Activated gamma-delta T cell treated with anti-CD3 and anti-CD28 coated beads, Interleukin-2, amount 50 U/mL, for 16 hours (primary cell): ENCODE results near the gene COX10.
"Not testable (repeated sequence)": the region's sequence is repeated elsewhere in the genome, so short reads cannot be mapped to it uniquely, and the experiment has no call there.

Experiments used
- DNase-seq: peaks from one replicate; pipeline ENCODE4 v3.0.0-alpha.2; 2020; ENCODE audit warnings: low read depth

COX10 gene

DNA sequence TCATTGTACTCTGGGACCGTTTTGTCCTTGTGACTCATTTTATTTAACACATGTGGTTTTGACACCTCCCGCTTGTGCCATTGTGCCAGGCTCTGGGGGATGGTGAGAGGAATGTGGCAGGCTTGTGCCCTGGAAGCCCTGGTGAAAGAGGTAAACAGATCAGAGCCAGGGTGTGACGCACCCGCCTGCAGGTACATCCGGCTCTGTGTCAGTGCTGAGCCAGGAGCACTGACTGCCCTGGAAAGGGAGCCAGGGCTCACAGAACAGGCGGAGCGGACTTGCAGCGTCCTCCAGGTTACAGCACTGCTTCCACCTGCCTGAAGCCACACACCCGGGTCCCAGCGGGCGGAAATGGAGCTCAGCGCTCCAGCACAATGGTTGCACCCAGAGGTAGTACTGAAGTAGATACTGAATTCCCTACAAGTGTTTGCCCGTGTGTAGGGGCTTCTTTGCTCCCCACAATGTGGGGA, 136.7 kb downstream of the COX10 start:
- peak; percentile 55 for DNase-seq

DNA sequence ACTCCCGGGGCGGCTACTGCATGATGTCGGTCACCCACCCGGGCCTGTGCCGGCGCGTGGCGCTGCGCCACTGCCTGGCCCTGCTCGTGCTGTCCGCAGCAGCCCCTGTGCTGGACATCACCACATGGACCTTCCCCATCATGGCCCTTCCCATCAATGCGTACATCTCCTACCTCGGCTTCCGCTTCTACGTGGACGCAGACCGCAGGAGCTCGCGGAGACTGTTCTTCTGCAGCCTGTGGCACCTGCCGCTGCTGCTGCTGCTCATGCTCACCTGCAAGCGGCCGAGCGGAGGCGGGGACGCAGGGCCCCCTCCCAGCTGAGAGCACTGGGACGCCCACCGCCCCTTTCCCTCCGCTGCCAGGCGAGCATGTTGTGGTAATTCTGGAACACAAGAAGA, 137.6 kb downstream of the COX10 start:
- DNase-seq: no peak

DNA sequence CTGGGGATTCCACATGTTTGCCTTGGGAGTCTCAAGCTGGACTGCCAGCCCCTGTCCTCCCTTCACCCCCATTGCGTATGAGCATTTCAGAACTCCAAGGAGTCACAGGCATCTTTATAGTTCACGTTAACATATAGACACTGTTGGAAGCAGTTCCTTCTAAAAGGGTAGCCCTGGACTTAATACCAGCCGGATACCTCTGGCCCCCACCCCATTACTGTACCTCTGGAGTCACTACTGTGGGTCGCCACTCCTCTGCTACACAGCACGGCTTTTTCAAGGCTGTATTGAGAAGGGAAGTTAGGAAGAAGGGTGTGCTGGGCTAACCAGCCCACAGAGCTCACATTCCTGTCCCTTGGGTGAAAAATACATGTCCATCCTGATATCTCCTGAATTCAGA, 138.5 kb downstream of the COX10 start:
- DNase-seq: no peak

DNA sequence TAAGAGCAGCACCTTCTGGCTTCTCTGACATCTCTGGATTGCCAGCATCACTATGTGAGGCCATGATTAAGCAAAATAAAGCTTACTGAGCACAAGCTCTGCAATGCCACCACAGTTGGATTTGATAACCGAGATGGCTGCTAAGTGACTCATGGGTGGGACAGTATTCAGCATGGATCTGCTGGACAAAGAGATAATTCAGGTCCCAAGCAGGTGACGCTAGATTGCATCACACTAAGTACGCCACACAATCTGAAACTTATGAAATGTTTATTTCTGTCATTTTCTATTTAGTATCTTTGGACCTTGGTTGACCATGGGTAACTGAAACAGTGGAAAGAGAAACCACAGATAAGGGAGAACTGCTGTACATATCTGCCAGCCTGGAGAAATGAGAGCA, 139.9 kb downstream of the COX10 start:
- DNase-seq: no peak

DNA sequence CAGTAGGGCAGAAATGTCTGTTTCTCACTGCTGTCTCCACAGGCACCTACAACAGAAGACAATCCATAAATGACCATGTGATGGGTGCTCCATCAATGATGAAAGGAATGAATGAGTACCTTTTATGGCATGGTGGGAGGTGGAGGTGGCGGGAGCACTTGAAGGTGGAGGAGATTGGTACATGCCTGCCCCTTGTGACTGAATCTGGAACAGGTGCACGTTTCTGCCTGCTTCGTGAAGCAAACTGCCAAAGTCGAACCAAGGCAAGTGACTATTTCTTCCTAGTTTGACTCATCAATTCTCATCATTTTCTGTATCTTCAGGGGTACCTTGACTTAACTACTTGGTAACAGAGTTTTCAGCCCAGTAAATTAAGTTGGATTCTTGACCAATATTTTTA, 141.9 kb downstream of the COX10 start:
- no peak for DNase-seq

DNA sequence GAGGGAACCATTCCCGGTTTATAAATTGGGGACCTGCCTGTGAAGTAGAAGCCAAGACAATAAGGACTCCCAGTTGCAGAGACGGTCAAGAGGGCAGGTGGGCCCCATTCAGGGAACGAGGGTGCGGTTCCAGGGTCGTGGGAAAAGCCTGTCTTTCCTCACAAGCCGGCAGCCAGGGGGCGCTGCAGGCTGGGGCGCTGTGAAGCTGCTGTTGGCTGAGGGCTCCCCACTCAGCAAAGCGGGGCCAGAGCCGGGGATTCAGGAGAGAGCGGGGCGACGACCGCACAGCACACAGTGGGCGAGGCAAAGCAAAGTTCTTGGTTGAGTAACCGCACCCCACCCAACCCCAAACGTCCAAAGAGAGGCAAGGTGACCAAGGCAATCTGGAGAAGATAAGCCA, 142.5 kb downstream of the COX10 start:
- DNase-seq: no peak

DNA sequence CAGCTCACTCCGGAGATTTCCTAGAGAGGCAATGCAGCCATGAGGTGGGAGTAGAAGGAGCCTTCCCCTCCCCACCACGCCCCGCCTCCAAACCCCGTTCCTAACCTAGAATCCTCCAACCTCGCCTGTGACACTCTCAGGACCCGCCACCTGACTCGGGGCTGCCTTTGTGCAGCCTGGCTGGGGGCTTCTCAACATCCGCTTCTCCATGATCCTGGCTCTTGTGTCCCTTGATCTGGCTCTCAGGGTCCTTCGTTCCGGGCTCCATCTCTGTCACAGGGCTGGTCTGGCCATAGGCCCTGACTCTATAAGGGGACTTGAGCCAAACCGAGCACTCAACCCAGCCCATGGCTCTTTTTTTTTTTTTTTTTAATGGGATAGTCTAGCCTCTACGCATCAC, 143.1 kb downstream of the COX10 start:
- no peak for DNase-seq

DNA sequence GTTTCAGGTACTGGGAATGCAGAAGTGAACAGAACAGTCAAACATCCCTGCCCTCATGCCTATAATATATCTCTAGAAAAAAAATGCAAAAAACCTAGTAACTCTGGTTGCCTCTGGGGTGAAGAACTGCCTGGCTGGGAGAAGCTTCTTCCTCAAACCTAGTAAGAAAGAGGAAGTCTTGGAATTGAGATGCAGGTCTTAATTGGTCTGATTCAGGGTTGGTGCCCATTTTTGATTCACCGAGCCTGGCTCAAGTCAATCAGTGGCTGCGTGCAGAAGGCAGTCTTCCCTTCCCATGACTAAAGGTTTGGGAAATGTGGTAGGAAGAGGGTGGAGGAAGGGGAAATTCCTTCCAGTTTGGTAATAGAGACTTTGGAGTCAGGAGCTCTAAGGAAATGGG, 145.0 kb downstream of the COX10 start:
- no peak for DNase-seq

DNA sequence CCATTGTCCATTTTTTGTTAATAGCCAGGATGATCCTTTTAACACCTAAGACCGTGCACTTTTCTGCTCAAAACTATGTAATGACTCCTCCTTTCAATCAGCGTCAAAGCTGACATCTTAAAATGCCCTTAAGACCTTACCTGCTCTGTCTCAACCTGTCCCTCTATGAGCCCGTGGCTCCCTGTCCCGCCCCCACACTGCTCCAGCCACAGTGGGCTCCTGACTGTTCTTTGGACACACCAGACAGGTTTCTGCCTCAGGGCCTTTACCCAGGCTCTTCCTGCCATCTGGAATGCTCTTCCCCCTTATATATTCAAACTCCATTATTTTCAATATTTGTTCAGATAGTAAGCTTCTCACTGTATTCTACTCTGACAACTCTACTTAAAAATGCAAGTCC, 153.3 kb downstream of the COX10 start:
- no peak for DNase-seq

DNA sequence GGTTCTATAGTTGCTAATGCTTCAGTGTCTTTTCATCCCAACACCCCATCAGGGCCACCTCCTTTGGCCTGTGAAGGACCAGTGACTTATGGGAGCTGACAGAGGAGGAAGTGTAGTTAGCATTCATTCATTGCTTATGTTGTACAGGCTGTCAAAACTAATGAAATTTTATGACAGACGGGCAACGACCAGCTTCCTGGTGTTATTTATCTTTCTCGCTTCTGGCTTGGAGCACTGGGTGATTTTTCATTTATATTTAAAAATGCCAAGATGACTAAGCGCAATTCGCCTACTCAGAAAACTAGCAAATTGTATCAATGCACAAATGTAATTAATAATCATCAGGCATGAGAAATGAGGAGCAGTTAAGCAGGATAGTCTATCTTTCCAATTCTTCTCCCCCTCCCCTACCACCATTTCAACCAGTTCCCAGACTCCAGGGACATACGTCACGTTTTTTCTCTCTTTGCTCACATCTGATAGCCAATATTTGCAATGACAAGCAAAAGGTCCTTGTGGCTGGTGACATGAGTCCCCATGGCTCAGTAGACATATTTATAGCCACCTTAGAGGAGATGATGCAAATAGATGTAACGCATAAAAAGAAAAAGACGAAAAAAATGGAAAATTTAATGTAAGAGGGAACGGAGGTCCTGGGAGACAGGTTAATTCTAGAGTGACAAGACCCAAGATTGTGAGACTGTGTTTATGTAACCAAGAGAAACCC, 156.1 kb downstream of the COX10 start:
- DNase-seq: no peak

DNA sequence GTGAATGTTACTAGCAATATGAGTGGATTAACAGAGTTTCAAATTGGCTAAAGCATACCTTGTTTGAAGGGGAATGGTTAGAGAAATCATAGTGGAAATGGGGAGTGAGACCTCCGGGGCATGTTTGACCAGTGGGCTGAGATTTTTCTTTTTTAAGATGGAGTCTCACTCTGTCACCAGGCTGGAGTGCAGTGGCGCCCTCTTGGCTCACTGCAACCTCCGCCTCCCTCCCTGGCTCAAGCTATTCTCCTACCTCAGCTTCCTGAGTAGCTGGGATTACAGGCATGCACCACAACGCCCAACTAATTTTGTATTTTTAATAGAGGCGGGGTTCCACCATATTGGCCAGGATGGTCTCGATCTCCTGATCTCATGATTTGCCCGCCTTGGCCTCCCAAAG, 157.7 kb downstream of the COX10 start:
- DNase-seq: no peak

DNA sequence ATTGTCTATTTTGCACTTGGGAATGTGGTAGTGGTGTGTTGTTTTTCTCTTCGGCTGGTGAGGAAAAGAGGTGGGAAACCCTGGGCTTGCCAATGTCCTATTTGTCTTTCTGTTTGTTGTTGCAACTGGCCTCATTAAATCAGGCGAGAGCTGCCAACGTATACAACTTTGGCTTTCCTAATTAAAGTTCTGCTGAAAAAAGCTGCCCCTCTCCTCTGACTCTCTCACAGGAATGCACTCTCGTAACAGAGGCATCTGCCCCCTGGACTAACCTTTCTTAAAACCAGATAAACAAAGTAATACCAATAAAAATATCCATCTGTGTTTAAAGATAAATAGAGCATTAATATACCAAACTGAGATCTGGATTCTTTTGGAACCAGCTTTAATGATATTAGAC, 159.6 kb downstream of the COX10 start:
- DNase-seq: no peak

DNA sequence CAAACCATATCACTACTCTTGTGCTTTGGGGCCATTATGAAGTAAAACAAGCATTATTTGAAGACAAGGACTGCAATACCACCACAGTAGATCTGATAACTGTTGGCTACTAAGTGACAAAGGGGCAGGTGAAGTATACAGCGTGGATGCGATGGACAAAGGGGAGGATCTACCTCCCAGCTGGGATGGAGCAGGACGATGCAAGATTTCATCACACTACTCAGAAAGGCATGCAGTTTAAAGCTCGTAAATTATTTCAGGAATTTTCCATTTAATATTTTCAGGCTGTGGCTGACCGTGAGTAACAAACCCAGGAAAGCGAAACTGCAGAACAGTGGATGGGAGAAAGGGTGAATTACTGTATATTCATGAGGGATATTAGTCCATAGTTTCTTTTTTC, 161.9 kb downstream of the COX10 start:
- not testable (repeated sequence) for DNase-seq

DNA sequence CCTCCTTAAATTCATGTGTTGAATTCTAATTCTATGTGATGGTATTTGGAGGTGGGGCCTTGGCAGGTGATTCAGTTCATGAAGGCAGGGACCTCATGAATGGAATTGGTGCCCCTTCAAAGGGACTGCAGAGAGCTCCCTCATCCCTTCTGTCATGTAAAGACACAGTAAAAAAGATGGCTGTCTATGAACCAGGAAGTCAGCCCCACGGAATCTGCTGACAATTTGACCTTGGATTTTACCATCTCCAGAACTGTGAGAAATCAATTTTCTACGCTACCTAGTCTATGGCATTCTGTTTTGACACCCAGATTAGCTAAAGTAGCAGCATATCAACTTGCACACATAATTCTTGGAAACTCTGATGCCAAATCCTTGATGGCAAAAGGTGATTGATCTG, 165.7 kb downstream of the COX10 start:
- not testable (repeated sequence) for DNase-seq

DNA sequence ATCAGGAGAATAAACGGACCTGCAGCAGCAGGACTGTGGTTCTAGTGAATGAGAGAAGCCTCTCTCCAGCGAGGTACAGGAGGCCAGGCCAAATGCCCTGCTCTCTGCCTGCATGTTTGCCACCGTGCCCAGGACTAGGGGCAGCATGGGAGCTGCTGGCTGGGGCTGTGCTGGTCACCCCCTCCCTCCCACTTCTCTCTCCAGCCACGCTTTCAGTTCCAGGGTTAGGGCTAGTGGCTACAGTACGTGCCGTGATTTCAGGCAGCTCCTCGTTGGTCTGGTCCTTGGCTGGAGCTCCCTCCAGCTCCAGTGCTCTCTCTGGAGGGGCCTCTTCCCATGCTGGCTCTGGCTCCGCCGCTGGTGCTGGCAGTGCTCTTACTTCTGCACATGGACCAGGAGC, 166.7 kb downstream of the COX10 start:
- not testable (repeated sequence) for DNase-seq

DNA sequence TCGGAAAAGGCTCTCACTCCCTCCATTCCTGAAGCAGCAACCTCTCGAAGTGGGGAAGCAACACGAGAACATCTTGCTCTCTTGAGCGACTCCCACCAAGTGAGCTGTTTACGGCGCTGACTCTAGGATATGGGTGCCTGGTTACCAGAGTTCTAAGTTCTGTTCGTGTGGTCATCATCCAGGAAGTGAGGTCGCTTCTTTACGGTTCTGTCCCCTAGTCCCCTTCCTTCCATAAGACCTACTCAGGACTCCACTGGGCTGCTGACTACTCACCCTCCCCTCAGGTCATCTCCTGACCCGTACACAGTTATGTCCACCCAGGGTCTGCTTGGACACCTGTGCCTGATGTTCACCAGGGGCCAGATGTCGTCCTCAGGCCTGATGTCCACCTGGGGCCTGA, 167.5 kb downstream of the COX10 start, which contains the start of gene CDRT15:
CDRT15 (minus strand) TSS at position 101 of the 400 bp plus-strand sequence; CDS start at position 72, 29 bp downstream.
- DNase-seq: not testable (repeated sequence)

DNA sequence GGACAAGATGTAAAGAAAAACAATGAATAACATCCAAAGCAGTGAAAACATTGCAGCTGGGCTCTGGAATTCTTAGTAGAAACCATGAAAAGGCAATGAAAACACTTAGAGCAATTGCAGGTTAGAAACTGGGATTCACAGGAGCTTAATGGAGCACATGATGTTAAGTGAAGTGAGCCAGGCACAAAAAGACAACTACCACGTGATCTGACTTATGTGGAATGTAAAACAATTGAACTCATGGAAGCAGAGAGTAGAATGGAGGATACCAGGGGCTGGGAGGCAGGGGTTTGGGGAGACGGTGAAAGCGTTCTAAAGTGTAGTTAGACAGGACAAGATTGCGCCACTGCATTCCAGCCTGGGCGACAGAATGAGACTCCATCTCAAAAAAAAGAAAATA, 170.0 kb downstream of the COX10 start:
- not testable (repeated sequence) for DNase-seq

DNA sequence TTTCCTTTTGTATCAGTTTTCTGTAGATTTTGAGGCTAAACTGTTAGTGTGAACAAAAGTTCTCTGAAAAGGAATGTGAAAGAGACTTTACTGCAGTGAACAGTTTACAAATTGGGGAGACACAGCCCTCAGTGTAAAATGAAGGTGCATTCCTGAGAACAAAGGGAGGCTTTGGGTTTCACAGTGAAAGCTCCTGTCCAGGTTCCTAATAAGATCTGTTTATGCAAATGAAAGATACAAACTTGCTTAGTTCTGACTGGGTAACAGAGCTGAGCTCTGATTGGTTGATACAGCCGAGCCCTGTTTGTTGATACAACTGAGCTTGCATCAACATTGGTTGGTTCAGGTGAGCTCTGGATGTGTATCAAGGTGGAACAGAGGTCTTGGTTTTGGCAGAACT, 175.7 kb downstream of the COX10 start:
- DNase-seq: no peak

DNA sequence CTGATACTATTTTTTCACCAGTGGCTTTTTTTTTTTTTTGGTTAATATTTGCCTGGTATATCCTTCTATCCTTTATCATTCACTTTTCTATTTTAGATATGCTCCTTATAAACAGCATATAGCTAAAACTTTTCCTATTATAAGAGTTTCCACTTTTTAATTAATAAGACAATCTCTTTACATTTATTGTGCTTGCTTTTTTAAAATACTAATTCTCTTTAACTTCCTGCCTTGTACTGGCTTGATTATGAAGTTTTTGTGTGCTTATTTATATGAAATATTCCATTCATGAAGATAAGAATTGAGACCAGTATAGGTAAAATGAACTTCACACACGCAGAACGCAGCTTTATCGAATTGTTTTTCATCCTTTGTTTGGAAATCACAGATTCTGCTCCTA, 176.3 kb downstream of the COX10 start:
- DNase-seq: no peak
